ENCODE results near the gene SPRN.

GRCh38 chr10:133403359-133403758 lies 21.1 kb downstream of the SPRN start:
- TF ChIP-seq CTCF (conservative IDR thresholded peaks at IDR 0.05; ENCODE audit: low read length) (no peak), EZH2phosphoT487 (IDR thresholded peaks at IDR 0.05; ENCODE audit: borderline replicate concordance) (no peak)
